Progenitor cell of endocrine pancreas (in vitro differentiated cells): ENCODE measurements around the gene SDF2L1. TPM values are rescaled to one million over a fixed set of nuclear protein-coding genes. Genes with fewer than 3 reads are reported as not detected.

Experiments used
- DNase-seq: peaks from one replicate; pipeline ENCODE4 v3.0.0; 2021; ENCODE audit warnings: low spot score; ENCODE audit not compliant: unreplicated experiment
- H3K27ac Mint-ChIP-seq: 2 replicates; pipeline ENCODE4 v1.8.0; 2021; ENCODE audit warnings: mild to moderate bottlenecking, moderate library complexity, mixed read lengths
- H3K27me3 Mint-ChIP-seq: 2 replicates; pipeline ENCODE4 v1.8.0; 2021; ENCODE audit warnings: mixed read lengths
- H3K36me3 Mint-ChIP-seq: 2 replicates; pipeline ENCODE4 v1.8.0; 2022; ENCODE audit warnings: mixed read lengths; ENCODE audit not compliant: insufficient read depth
- H3K4me1 Mint-ChIP-seq: 2 replicates; pipeline ENCODE4 v1.8.0; 2021; ENCODE audit warnings: low read depth, mixed read lengths
- H3K4me3 Mint-ChIP-seq: 2 replicates; pipeline ENCODE4 v1.8.0; 2021; ENCODE audit warnings: low read depth, mild to moderate bottlenecking, moderate library complexity, mixed read lengths
- H3K9me3 Mint-ChIP-seq: 2 replicates; pipeline ENCODE4 v1.8.0; 2021; ENCODE audit warnings: low read depth, mixed read lengths
- total RNA-seq: library from RNA; stranded (reverse); gene quantifications from 2 replicates; pipeline ENCODE4 v1.2.1, GENCODE V29; 2021
- TF ChIP-seq, protein P1 (sequence below): fragments of 200-600 bp; sonication (generic); IDR thresholded peaks from one replicate; pipeline ENCODE4 v1.5.0; 2021; ENCODE audit warnings: antibody characterized with exemption, mild to moderate bottlenecking; ENCODE audit not compliant: unreplicated experiment

Gene SDF2L1
- total RNA-seq, 1 donor from 2014 or later, result 27.0 TPM

- no peaks in the 10 kb centered on the region for H3K27me3 Mint-ChIP-seq
- TF ChIP-seq, protein P1, sequence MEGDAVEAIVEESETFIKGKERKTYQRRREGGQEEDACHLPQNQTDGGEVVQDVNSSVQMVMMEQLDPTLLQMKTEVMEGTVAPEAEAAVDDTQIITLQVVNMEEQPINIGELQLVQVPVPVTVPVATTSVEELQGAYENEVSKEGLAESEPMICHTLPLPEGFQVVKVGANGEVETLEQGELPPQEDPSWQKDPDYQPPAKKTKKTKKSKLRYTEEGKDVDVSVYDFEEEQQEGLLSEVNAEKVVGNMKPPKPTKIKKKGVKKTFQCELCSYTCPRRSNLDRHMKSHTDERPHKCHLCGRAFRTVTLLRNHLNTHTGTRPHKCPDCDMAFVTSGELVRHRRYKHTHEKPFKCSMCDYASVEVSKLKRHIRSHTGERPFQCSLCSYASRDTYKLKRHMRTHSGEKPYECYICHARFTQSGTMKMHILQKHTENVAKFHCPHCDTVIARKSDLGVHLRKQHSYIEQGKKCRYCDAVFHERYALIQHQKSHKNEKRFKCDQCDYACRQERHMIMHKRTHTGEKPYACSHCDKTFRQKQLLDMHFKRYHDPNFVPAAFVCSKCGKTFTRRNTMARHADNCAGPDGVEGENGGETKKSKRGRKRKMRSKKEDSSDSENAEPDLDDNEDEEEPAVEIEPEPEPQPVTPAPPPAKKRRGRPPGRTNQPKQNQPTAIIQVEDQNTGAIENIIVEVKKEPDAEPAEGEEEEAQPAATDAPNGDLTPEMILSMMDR, result no peak
- peak overlapping the region; percentile 88 for H3K27ac Mint-ChIP-seq
- no peaks in the 10 kb centered on the region for H3K9me3 Mint-ChIP-seq
- H3K4me1 Mint-ChIP-seq, result peaks cover 14% of the 10 kb centered on the region
- peak overlapping the region; percentile 84 for H3K4me3 Mint-ChIP-seq
- H3K36me3 Mint-ChIP-seq, result peaks cover 6% of the 10 kb centered on the region
- DNase-seq, result no peak
Measured at GRCh38 chr22:21650823-21651520, 8.9 kb downstream of the SDF2L1 start.

DNA sequence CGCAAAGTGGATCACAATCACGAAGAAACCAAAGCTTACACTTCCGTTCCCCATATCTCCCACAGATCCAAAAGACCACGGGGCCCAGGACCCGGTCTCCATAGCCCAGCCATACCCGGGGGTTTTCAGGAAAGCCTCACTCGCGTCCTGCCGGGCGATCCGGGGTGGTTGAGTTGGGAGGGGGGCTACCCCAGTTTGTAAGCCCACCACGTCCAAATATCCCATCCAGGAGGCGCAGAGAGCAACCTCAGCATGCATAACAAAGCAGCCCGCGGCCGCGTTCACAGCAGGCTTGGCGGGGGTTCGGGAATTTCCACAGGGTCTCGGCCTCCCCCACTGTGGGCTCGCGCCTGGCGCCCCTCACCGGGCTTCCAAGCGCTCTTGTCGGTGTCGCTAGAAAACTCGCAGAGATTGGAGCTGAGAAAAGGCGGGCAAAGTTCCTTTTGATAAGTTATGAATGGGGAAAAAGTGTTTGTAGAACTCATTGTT, 9.5 kb downstream of the SDF2L1 start:
- Mint-ChIP-seq H3K27me3 (no peaks in the 10 kb centered on the region), H3K4me1 (peaks cover 16% of the 10 kb centered on the region), H3K9me3 (no peaks in the 10 kb centered on the region), H3K36me3 (peaks cover 6% of the 10 kb centered on the region), H3K27ac (peak overlapping the region; percentile 88), H3K4me3 (peak overlapping the region; percentile 84)
- no peak for DNase-seq
- TF ChIP-seq, protein P1, result no peak

DNA sequence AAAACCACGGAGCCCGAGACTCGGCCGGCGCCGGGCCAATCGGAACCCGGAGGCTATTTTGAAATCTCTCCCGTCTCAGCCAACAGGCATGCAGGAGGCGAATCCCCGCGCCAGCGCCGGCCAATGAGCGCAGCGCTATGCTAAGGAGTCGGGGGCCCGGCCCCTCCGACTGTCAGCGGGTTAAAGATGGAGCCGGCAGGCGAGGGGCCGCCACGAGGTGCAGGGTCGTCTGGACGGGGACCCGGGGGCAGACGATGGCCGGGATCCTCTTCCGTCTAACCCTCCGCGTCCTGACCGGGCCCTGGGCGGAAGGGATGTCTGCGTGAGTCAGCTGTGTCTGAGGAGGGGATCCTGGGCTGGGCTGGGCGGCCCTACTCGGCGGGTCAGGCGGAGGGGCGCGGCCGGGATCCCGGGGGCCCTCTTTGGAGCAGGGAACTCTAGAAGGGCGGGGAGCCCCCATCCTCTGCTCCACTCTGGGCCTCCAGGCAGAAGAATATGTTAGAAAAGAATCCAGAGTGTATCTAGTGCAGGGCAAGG, 10.0 kb downstream of the SDF2L1 start:
- Mint-ChIP-seq H3K36me3 (peaks cover 3% of the 10 kb centered on the region), H3K9me3 (no peaks in the 10 kb centered on the region), H3K27me3 (no peaks in the 10 kb centered on the region), H3K4me3 (peak overlapping the region; percentile 84), H3K27ac (peak overlapping the region; percentile 88), H3K4me1 (peaks cover 20% of the 10 kb centered on the region)
- peak; percentile 80 for DNase-seq
- TF ChIP-seq, protein P1, result no peak

- DNase-seq, result no peak
- TF ChIP-seq, protein P1, result peak; percentile 10
- Mint-ChIP-seq H3K9me3 (no peaks in the 10 kb centered on the region), H3K36me3 (peaks cover 3% of the 10 kb centered on the region), H3K4me1 (peaks cover 20% of the 10 kb centered on the region), H3K27ac (no peak overlapping the region), H3K27me3 (no peaks in the 10 kb centered on the region), H3K4me3 (peak overlapping the region; percentile 84)
Measured at GRCh38 chr22:21652547-21653545, 10.7 kb downstream of the SDF2L1 start.

DNA sequence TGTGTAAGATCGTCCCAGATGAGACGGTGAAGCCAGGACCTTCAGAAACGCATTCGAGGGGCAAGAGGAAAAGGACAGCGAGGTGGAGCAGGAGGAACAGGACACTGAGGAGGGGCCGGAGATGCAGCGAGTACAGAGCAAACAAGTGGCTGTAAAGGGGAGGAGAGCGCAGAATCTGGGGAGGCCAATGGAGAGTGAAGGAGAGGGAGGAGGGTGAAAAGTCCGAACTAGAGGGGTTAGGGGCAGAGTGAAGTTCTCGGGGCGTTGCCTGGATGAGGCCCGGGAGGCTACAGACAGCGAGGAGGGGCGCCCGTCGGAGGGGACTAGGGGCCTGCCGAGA, 14.9 kb downstream of the SDF2L1 start:
- Mint-ChIP-seq H3K27me3 (no peaks in the 10 kb centered on the region), H3K9me3 (no peaks in the 10 kb centered on the region), H3K27ac (peak overlapping the region; percentile 63), H3K36me3 (no peaks in the 10 kb centered on the region), H3K4me1 (peaks cover 11% of the 10 kb centered on the region), H3K4me3 (peak overlapping the region; percentile 67)
- TF ChIP-seq, protein P1, result no peak
- DNase-seq, result no peak
